HepG2 (cell line): ENCODE data around the gene LRRC4C. TPM values are rescaled to one million over a fixed set of nuclear protein-coding genes. Genes with fewer than 3 reads are reported as not detected.

Source experiments
- ATAC-seq: fragments of 200-7000 bp; cut with Tn5 transposase; 3 replicates; pipeline ENCODE4 v1.9.1; 2020; ENCODE audit warnings: mild to moderate bottlenecking, moderate library complexity
- BruUV-seq: library from RNA; stranded (reverse); fragments of 400-500 nt; replicated peaks from 2 replicates; lab custom pipeline; 2021; lab: Mats Ljungman, UMichigan
- CTCF ChIA-PET: fragments of 300-600 bp; formaldehyde crosslinking; extraction: SDS; loops from one replicate; lab custom pipeline; 2021; ENCODE audit warnings: low total read pairs, inconsistent platforms, low intra/inter-chr PET ratio; lab: Yijun Ruan, JAX
- POLR2A ChIA-PET: fragments of 350-600 bp; sonication (Branson Sonifier 250); formaldehyde crosslinking; loops from one replicate; lab custom pipeline; 2020; ENCODE audit warnings: antibody characterized with exemption, inconsistent platforms; lab: Yijun Ruan, JAX
- DNase-seq: peaks from one replicate; pipeline ENCODE4 v3.0.0-alpha.2; 2015; ENCODE audit warnings: low spot score
- FAIRE-seq: peaks from 3 replicates; lab custom pipeline; 2011; peaks lifted over from hg19 to GRCh38; lab: Jason Lieb, UNC
- H2AFZ ChIP-seq: one replicate; pipeline ENCODE4 v1.6.1; 2011; ENCODE audit warnings: low read length, inconsistent platforms
- H3K27ac ChIP-seq: fragments of 300-600 bp; 3 replicates; pipeline ENCODE4 v1.8.0; 2011; ENCODE audit warnings: mixed run types, mild to moderate bottlenecking, mixed read lengths, low read length, inconsistent platforms; ENCODE audit not compliant: insufficient read depth; ENCODE audit errors: extremely low read length
- H3K27me3 ChIP-seq, 2 experiments: fragments of 200-600 bp in 1 of 2; 2 replicates in 1 of 2; 3 replicates in 1 of 2; pipeline versions ENCODE4 v1.6.0 to v1.8.0; 2011; ENCODE audit warnings: low read length in 2 of 2, mild to moderate bottlenecking in 2 of 2, moderate library complexity in 2 of 2, inconsistent platforms in 1 of 2; ENCODE audit not compliant: insufficient read depth in 2 of 2, control insufficient read depth in 1 of 2
- H3K36me3 ChIP-seq, 2 experiments: fragments of 200-600 bp in 1 of 2; replicated peaks in 1 of 2; 2 replicates in 1 of 2; 3 replicates in 1 of 2; pipeline versions ENCODE4 v1.5.1 to v1.8.0; 2011; ENCODE audit warnings: low read length in 2 of 2, inconsistent platforms in 1 of 2; ENCODE audit not compliant: insufficient read depth in 2 of 2, control insufficient read depth in 1 of 2
- H3K4me1 ChIP-seq: 2 replicates; pipeline ENCODE4 v1.5.1; 2012; ENCODE audit warnings: low read length, inconsistent platforms; ENCODE audit not compliant: insufficient read depth
- H3K4me2 ChIP-seq: 2 replicates; pipeline ENCODE4 v1.6.0; 2011; ENCODE audit warnings: low read depth, low read length, inconsistent platforms
- H3K4me3 ChIP-seq, 3 experiments: fragments of 200-600 bp in 1 of 3; sonication (generic), shearing (Covaris generic) in 1 of 3; replicated peaks in 1 of 3; 2 replicates each; pipeline ENCODE4 v1.5.1; 2011 to 2016; ENCODE audit warnings: low read length in 3 of 3, inconsistent platforms in 2 of 3, low read depth in 2 of 3, mild to moderate bottlenecking in 2 of 3, control low read depth in 1 of 3, mixed read lengths in 1 of 3; ENCODE audit not compliant: insufficient read depth in 1 of 3
- H3K79me2 ChIP-seq: one replicate; pipeline ENCODE4 v1.6.1; 2011; ENCODE audit warnings: low read length, inconsistent platforms; ENCODE audit not compliant: insufficient read depth
- H3K9ac ChIP-seq: 2 replicates; pipeline ENCODE4 v1.6.0; 2011; ENCODE audit warnings: mild to moderate bottlenecking, low read depth, low read length, inconsistent platforms; ENCODE audit not compliant: insufficient read depth
- H3K9me3 ChIP-seq: 2 replicates; pipeline ENCODE4 v1.5.1; 2012; ENCODE audit warnings: mild to moderate bottlenecking, low read length
- H4K20me1 ChIP-seq: 2 replicates; pipeline ENCODE4 v1.6.0; 2011; ENCODE audit warnings: inconsistent platforms, mild to moderate bottlenecking, low read length, moderate library complexity; ENCODE audit not compliant: insufficient read depth
- FOXO4 ChIP-seq: sonication (generic); formaldehyde crosslinking; conservative IDR thresholded peaks from 2 replicates; pipeline ENCODE4 v1.8.1; 2023; ENCODE audit warnings: missing genetic modification reagents
- POLR2G ChIP-seq: fragments of 200-400 bp; formaldehyde crosslinking; IDR thresholded peaks from 2 replicates; pipeline ENCODE4 v1.6.1; 2018; ENCODE audit warnings: mild to moderate bottlenecking, low read depth, low read length, moderate library complexity
- SNAPC4 ChIP-seq: sonication (generic); formaldehyde crosslinking; IDR thresholded peaks from 2 replicates; pipeline ENCODE4 v1.4.0; 2020; ENCODE audit warnings: mild to moderate bottlenecking, missing genetic modification reagents
- ZBTB33 ChIP-seq: sonication (generic); formaldehyde crosslinking; IDR thresholded peaks from 2 replicates; pipeline ENCODE4 v1.4.0; 2020; ENCODE audit warnings: missing genetic modification reagents
- ZNF414 ChIP-seq: sonication (generic); formaldehyde crosslinking; IDR thresholded peaks from 2 replicates; pipeline ENCODE4 v1.5.0; 2020; ENCODE audit warnings: missing genetic modification reagents
- ZNF720 ChIP-seq: sonication (generic); formaldehyde crosslinking; IDR thresholded peaks from 2 replicates; pipeline ENCODE4 v1.4.0; 2020; ENCODE audit warnings: missing genetic modification reagents
- ZNF781 ChIP-seq: sonication (generic); formaldehyde crosslinking; IDR thresholded peaks from 2 replicates; pipeline ENCODE4 v1.5.1; 2020; ENCODE audit warnings: borderline replicate concordance, mild to moderate bottlenecking, missing genetic modification reagents; ENCODE audit errors: not compliant biosample characterization
- WGBS: methylation state at CpG from one replicate; pipeline ENCODE4 v1.1.6; 2017; ENCODE audit warnings: low lambda C conversion rate; 5-methylcytosine and 5-hydroxymethylcytosine counted together
- in situ Hi-C: cut with HindIII; loops from 2 replicates; pipeline ENCODE4 v1.10.0; 2017; ENCODE audit warnings: low pct_unique_long_range_greater_than_20kb; ENCODE audit not compliant: extremely low pct_ligation_motif_present
- intact Hi-C: fragments of 100-400 bp; cut with micrococcal nuclease; formaldehyde crosslinking; loops from one replicate; pipeline ENCODE4 v1.10.0; 2022; ENCODE audit not compliant: unreplicated experiment
- polyA plus RNA-seq, 8 experiments: library from polyadenylated mRNA; depleted of rRNA in 3 of 8; stranded (reverse) in 7 of 8; unstranded in 1 of 8; fragments of >200 nt; fragmentation: Illumina TruSeq in 4 of 8; extraction: Trizol in 4 of 8; gene quantifications; 2 replicates each; pipeline versions ENCODE4 v1.2.1 to v1.2.3, GENCODE V29; 2011 to 2016; ENCODE audit warnings: low read depth in 4 of 8, missing spikeins in 1 of 8, mixed read lengths in 1 of 8; ENCODE audit not compliant: insufficient read depth in 1 of 8
- total RNA-seq, 5 experiments: library from RNA; depleted of rRNA; stranded (reverse); fragments of >200 nt; fragmentation: Illumina TruSeq; extraction: Trizol; gene quantifications; 2 replicates each; pipeline ENCODE4 v1.2.3, GENCODE V29; 2016; ENCODE audit warnings: low read depth in 1 of 5

LRRC4C gene
- total and polyA plus RNA-seq, 2 of the 13 experiments (the other 11 are each of a cell fraction or from before 2014, with no cell fraction given) = not detected

GRCh38 chr11:40688369-40688768 lies 771.1 kb downstream of the LRRC4C start (continued):
- TF ChIP-seq SNAPC4 (CRISPR knock-in tag) (no peak), ZBTB33 (CRISPR knock-in tag) (no peak)

GRCh38 chr11:40686765-40687164 lies 772.7 kb downstream of the LRRC4C start:
- BruUV-seq = no TSS peak
- TF ChIP-seq ZNF720 (no peak), ZNF781 (no peak), POLR2G (no peak), FOXO4 (no peak), ZNF414 (no peak)
- TF ChIP-seq, all 625 proteins: peak for 0
- FAIRE-seq = no peak
- H3K4me2 ChIP-seq = no peak overlapping the region
- no peak overlapping the region for H3K9ac ChIP-seq
- H3K27ac ChIP-seq = no peak overlapping the region
- no peak overlapping the region for H2AFZ ChIP-seq
- ChIA-PET CTCF (no interaction called here), POLR2A (no interaction called here)
- intact Hi-C loops = no loop called here
- no peak for ATAC-seq
- H4K20me1 ChIP-seq = no peaks in the 10 kb centered on the region
- H3K79me2 ChIP-seq = no peaks in the 10 kb centered on the region
- no peak overlapping the region for H3K4me3 ChIP-seq
- no peaks in the 10 kb centered on the region for H3K27me3 ChIP-seq
- no peak for DNase-seq
- H3K4me1 ChIP-seq = no peaks in the 10 kb centered on the region
- no peaks in the 10 kb centered on the region for H3K36me3 ChIP-seq
- H3K9me3 ChIP-seq = peaks cover 25% of the 10 kb centered on the region
- WGBS = 73% methylated on average over 5 of the region's 5 CpGs
- in situ Hi-C loops = no loop called here
